GM23338 (cell line): ENCODE results near the gene SYNE4. TPM values are rescaled to one million over a fixed set of nuclear protein-coding genes. Genes with fewer than 3 reads are reported as not detected.

Experiments used
- ATAC-seq: fragments of 200-7000 bp; cut with Tn5 transposase; 3 replicates; pipeline ENCODE4 v1.9.1; 2020
- DNase-seq: peaks from one replicate; pipeline ENCODE4 v3.0.0-alpha.2; 2015; ENCODE audit warnings: low spot score
- H2AFZ ChIP-seq: fragments of 200-600 bp; sonication (generic); 2 replicates; pipeline ENCODE4 v1.8.0; 2016; ENCODE audit warnings: antibody characterized with exemption, mild to moderate bottlenecking, moderate library complexity
- H3F3A ChIP-seq: fragments of 200-600 bp; sonication (generic); replicated peaks from 2 replicates; pipeline ENCODE4 v1.8.0; 2017; ENCODE audit warnings: antibody characterized with exemption, mixed run types, low read depth
- H3K27ac ChIP-seq: fragments of 200-600 bp; sonication (generic); 2 replicates; pipeline ENCODE4 v1.6.1; 2016; ENCODE audit warnings: low read depth
- H3K27me3 ChIP-seq: fragments of 200-600 bp; sonication (generic); 2 replicates; pipeline ENCODE4 v1.8.0; 2016; ENCODE audit warnings: mild to moderate bottlenecking, mixed run types, moderate library complexity; ENCODE audit not compliant: insufficient read depth
- H3K36me3 ChIP-seq: fragments of 200-600 bp; sonication (generic); 2 replicates; pipeline ENCODE4 v1.8.0; 2016; ENCODE audit warnings: mild to moderate bottlenecking; ENCODE audit not compliant: insufficient read depth
- H3K4me1 ChIP-seq: fragments of 200-600 bp; sonication (generic); 2 replicates; pipeline ENCODE4 v1.8.0; 2016; ENCODE audit warnings: mild to moderate bottlenecking, moderate library complexity; ENCODE audit not compliant: insufficient read depth
- H3K4me2 ChIP-seq: fragments of 200-600 bp; sonication (generic); 2 replicates; pipeline ENCODE4 v1.7.1; 2017; ENCODE audit warnings: mixed run types
- H3K4me3 ChIP-seq: fragments of 200-600 bp; sonication (generic); 2 replicates; pipeline ENCODE4 v1.6.1; 2016; ENCODE audit warnings: mixed run types
- H3K79me2 ChIP-seq: fragments of 200-600 bp; sonication (generic); replicated peaks from 2 replicates; pipeline ENCODE4 v1.8.0; 2017; ENCODE audit warnings: mild to moderate bottlenecking; ENCODE audit not compliant: insufficient read depth
- H3K9me2 ChIP-seq: fragments of 200-600 bp; sonication (generic); 2 replicates; pipeline ENCODE4 v1.8.0; 2017; ENCODE audit not compliant: insufficient read depth
- H4K20me1 ChIP-seq: fragments of 200-600 bp; sonication (generic); replicated peaks from 2 replicates; pipeline ENCODE4 v1.8.0; 2017; ENCODE audit warnings: mild to moderate bottlenecking; ENCODE audit not compliant: insufficient read depth
- H3K27ac Mint-ChIP-seq: 2 replicates; pipeline ENCODE4 v1.8.0; 2020; ENCODE audit warnings: inconsistent platforms, mild to moderate bottlenecking, moderate library complexity, mixed read lengths
- H3K27me3 Mint-ChIP-seq: 3 replicates; pipeline ENCODE4 v1.8.0; 2022; ENCODE audit warnings: low read depth, mild to moderate bottlenecking, moderate library complexity, mixed read lengths, inconsistent platforms; ENCODE audit not compliant: insufficient read depth, poor library complexity
- H3K36me3 Mint-ChIP-seq: 3 replicates; pipeline ENCODE4 v1.8.0; 2021; ENCODE audit warnings: low read depth, mild to moderate bottlenecking, inconsistent platforms, moderate library complexity, mixed read lengths
- H3K4me1 Mint-ChIP-seq: 3 replicates; pipeline ENCODE4 v1.8.0; 2020; ENCODE audit warnings: mild to moderate bottlenecking, inconsistent platforms, mixed read lengths
- H3K4me3 Mint-ChIP-seq: 3 replicates; pipeline ENCODE4 v1.8.0; 2021; ENCODE audit warnings: moderate library complexity, mild to moderate bottlenecking, inconsistent platforms, mixed read lengths
- H3K9me3 Mint-ChIP-seq: 3 replicates; pipeline ENCODE4 v1.8.0; 2020; ENCODE audit warnings: moderate library complexity, mild to moderate bottlenecking, inconsistent platforms, mixed read lengths
- EZH2 ChIP-seq: fragments of 200-600 bp; sonication (generic); IDR thresholded peaks from one replicate; pipeline ENCODE4 v1.8.0; 2017; ENCODE audit warnings: antibody characterized with exemption, mild to moderate bottlenecking, low read depth; ENCODE audit not compliant: unreplicated experiment
- NANOG ChIP-seq: IDR thresholded peaks from 2 replicates; pipeline ENCODE4 v1.6.1; 2016; ENCODE audit warnings: antibody characterized with exemption, borderline replicate concordance
- STAT1 ChIP-seq: IDR thresholded peaks from one replicate; pipeline ENCODE4 v1.6.1; 2016; ENCODE audit warnings: antibody characterized with exemption; ENCODE audit not compliant: unreplicated experiment
- ZNF331 ChIP-seq: fragments of 250-450 bp; sonication (Bioruptor Pico); IDR thresholded peaks from 2 replicates; pipeline ENCODE4 v1.5.0; 2020; ENCODE audit warnings: low read depth, mild to moderate bottlenecking, moderate library complexity
- polyA plus RNA-seq: library from polyadenylated mRNA; unstranded; fragments of >200 nt; fragmentation: Nextera tagmentation; extraction: Ambion mirVana; gene quantifications from 2 replicates; pipeline ENCODE4 v1.2.1, GENCODE V29; 2016
- total RNA-seq: library from RNA; depleted of rRNA; stranded (reverse); fragments of >200 nt; shearing (Covaris generic); gene quantifications from 2 replicates; pipeline ENCODE4 v1.2.3, GENCODE V29; 2014
- TF ChIP-seq, protein P1 (sequence below): fragments of 250-450 bp; sonication (Bioruptor Pico); IDR thresholded peaks from 2 replicates; pipeline ENCODE4 v1.5.0; 2020; ENCODE audit warnings: mild to moderate bottlenecking, moderate library complexity

Gene SYNE4
- total and polyA plus RNA-seq, 2 experiments from 2014 or later, result 26.1 to 49.8 TPM

DNA sequence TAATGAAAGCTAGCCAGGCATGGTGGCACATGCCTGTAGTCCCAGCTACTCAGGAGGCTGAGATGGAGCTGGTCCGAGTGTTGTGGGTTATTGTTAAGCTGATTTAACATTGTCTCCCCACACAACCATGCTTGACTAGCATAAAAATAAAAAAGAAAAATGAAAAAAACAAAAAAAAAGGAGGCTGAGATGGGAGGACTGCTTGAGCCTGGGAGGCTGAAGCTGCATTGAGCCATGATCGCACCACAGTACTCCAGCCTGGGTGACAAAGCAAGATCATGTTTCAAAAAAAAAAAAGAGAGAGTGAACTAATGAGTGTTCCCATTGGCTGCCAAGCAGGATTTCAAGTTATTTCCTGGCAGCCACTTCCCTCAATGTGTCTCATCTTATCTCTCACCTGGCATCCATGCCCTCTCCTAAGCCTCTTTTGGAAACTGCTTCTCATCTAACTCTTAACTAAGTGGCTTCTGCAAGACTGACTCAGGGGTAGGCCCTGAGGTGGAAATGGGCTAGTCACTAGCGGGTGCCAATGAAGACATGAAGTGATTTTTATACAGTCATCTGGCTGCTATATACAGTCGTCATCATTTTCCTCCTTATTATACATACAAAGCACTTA lies 40.6 kb upstream of the SYNE4 start:
- H3K36me3 ChIP-seq, result no peaks in the 10 kb centered on the region; the same call in 1 of the 2 replicates
- no peak overlapping the region for H3K27ac ChIP-seq
- H3K27me3 ChIP-seq, result no peaks in the 10 kb centered on the region
- DNase-seq, result no peak
- Mint-ChIP-seq H3K9me3 (no peaks in the 10 kb centered on the region; the same call in 2 of the 3 replicates), H3K4me3 (no peak overlapping the region; the same call in 2 of the 3 replicates), H3K27me3 (peaks cover 11% of the 10 kb centered on the region), H3K27ac (no peak overlapping the region), H3K36me3 (0 out of 3 replicates have a peak, but pooled peaks cover 3% of the 10 kb centered on the region), H3K4me1 (peaks cover 17% of the 10 kb centered on the region)
- H4K20me1 ChIP-seq, result peaks cover under 1% of the 10 kb centered on the region; the same call in 1 of the 2 replicates
- TF ChIP-seq, protein P1, sequence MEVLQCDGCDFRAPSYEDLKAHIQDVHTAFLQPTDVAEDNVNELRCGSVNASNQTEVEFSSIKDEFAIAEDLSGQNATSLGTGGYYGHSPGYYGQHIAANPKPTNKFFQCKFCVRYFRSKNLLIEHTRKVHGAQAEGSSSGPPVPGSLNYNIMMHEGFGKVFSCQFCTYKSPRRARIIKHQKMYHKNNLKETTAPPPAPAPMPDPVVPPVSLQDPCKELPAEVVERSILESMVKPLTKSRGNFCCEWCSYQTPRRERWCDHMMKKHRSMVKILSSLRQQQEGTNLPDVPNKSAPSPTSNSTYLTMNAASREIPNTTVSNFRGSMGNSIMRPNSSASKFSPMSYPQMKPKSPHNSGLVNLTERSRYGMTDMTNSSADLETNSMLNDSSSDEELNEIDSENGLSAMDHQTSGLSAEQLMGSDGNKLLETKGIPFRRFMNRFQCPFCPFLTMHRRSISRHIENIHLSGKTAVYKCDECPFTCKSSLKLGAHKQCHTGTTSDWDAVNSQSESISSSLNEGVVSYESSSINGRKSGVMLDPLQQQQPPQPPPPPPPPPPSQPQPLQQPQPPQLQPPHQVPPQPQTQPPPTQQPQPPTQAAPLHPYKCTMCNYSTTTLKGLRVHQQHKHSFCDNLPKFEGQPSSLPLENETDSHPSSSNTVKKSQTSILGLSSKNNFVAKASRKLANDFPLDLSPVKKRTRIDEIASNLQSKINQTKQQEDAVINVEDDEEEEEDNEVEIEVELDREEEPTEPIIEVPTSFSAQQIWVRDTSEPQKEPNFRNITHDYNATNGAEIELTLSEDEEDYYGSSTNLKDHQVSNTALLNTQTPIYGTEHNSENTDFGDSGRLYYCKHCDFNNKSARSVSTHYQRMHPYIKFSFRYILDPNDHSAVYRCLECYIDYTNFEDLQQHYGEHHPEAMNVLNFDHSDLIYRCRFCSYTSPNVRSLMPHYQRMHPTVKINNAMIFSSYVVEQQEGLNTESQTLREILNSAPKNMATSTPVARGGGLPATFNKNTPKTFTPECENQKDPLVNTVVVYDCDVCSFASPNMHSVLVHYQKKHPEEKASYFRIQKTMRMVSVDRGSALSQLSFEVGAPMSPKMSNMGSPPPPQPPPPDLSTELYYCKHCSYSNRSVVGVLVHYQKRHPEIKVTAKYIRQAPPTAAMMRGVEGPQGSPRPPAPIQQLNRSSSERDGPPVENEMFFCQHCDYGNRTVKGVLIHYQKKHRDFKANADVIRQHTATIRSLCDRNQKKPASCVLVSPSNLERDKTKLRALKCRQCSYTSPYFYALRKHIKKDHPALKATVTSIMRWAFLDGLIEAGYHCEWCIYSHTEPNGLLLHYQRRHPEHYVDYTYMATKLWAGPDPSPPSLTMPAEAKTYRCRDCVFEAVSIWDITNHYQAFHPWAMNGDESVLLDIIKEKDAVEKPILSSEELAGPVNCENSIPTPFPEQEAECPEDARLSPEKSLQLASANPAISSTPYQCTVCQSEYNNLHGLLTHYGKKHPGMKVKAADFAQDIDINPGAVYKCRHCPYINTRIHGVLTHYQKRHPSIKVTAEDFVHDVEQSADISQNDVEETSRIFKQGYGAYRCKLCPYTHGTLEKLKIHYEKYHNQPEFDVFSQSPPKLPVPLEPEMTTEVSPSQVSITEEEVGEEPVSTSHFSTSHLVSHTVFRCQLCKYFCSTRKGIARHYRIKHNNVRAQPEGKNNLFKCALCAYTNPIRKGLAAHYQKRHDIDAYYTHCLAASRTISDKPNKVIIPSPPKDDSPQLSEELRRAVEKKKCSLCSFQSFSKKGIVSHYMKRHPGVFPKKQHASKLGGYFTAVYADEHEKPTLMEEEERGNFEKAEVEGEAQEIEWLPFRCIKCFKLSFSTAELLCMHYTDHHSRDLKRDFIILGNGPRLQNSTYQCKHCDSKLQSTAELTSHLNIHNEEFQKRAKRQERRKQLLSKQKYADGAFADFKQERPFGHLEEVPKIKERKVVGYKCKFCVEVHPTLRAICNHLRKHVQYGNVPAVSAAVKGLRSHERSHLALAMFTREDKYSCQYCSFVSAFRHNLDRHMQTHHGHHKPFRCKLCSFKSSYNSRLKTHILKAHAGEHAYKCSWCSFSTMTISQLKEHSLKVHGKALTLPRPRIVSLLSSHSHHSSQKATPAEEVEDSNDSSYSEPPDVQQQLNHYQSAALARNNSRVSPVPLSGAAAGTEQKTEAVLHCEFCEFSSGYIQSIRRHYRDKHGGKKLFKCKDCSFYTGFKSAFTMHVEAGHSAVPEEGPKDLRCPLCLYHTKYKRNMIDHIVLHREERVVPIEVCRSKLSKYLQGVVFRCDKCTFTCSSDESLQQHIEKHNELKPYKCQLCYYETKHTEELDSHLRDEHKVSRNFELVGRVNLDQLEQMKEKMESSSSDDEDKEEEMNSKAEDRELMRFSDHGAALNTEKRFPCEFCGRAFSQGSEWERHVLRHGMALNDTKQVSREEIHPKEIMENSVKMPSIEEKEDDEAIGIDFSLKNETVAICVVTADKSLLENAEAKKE (CRISPR knock-in tag), result no peak
- no peak for TF ChIP-seq ZNF331 (CRISPR knock-in tag)
- no peak for TF ChIP-seq STAT1
- TF ChIP-seq NANOG, result no peak
- TF ChIP-seq EZH2, result no peak
- 0 out of 2 replicates have a peak, but pooled peaks cover 2% of the 10 kb centered on the region for H3K9me2 ChIP-seq
- H3F3A ChIP-seq, result 0 out of 2 replicates have a peak, but pooled peaks cover 5% of the 10 kb centered on the region
- no peak overlapping the region for H2AFZ ChIP-seq
- H3K79me2 ChIP-seq, result peaks cover 8% of the 10 kb centered on the region; the same call in 1 of the 2 replicates
- H3K4me1 ChIP-seq, result peaks cover 10% of the 10 kb centered on the region; the same call in 1 of the 2 replicates
- no peak overlapping the region for H3K4me2 ChIP-seq
- ATAC-seq, result no peak
- H3K4me3 ChIP-seq, result no peak overlapping the region
